Neural cell (in vitro differentiated cells): ENCODE measurements around the gene S100A11. TPM values are rescaled to one million over a fixed set of nuclear protein-coding genes. Genes with fewer than 3 reads are reported as not detected.

ENCODE experiments used
- H2AFZ ChIP-seq: fragments of 200-600, 300-800 bp; sonication (generic), shearing (Covaris generic); 2 replicates; pipeline ENCODE4 v1.6.0; 2014; ENCODE audit warnings: low read depth, mild to moderate bottlenecking, antibody characterized with exemption, low read length, moderate library complexity
- H3F3A ChIP-seq: fragments of 200-600 bp; shearing (Covaris generic); 2 replicates; pipeline ENCODE4 v1.6.1; 2016; ENCODE audit warnings: mild to moderate bottlenecking, moderate library complexity, mixed read lengths, antibody characterized with exemption, low read length; ENCODE audit not compliant: insufficient read depth, poor library complexity, severe bottlenecking
- H3K27ac ChIP-seq: fragments of 200-600, 300-800 bp; sonication (generic), shearing (Covaris generic); 2 replicates; pipeline ENCODE4 v1.5.1; 2014; ENCODE audit warnings: mild to moderate bottlenecking, low read length, moderate library complexity
- H3K27me3 ChIP-seq: fragments of 300-800, 200-600 bp; sonication (generic), shearing (Covaris generic); 2 replicates; pipeline ENCODE4 v1.6.0; 2014; ENCODE audit warnings: mild to moderate bottlenecking, low read depth, low read length, moderate library complexity; ENCODE audit not compliant: insufficient read depth
- H3K36me3 ChIP-seq: fragments of 300-800, 200-600 bp; sonication (generic), shearing (Covaris generic); 2 replicates; pipeline ENCODE4 v1.5.1; 2014; ENCODE audit warnings: mild to moderate bottlenecking, antibody characterized with exemption, low read length, moderate library complexity; ENCODE audit not compliant: insufficient read depth
- H3K4me2 ChIP-seq: fragments of 300-800, 200-600 bp; sonication (generic), shearing (Covaris generic); 2 replicates; pipeline ENCODE4 v1.6.0; 2014; ENCODE audit warnings: mild to moderate bottlenecking, low read length
- H3K4me3 ChIP-seq: fragments of 300-800, 200-600 bp; sonication (generic), shearing (Covaris generic); 2 replicates; pipeline ENCODE4 v1.5.1; 2014; ENCODE audit warnings: mild to moderate bottlenecking, low read length, moderate library complexity
- H3K79me2 ChIP-seq: fragments of 200-600 bp; shearing (Covaris generic); replicated peaks from 2 replicates; pipeline ENCODE4 v1.6.0; 2014; ENCODE audit warnings: mild to moderate bottlenecking, low read length, moderate library complexity; ENCODE audit not compliant: insufficient read depth
- H3K9ac ChIP-seq: fragments of 300-800, 200-600 bp; sonication (generic), shearing (Covaris generic); 2 replicates; pipeline ENCODE4 v1.6.1; 2016; ENCODE audit warnings: mild to moderate bottlenecking, low read length, mixed read lengths
- H3K9me2 ChIP-seq: fragments of 200-600 bp; shearing (Covaris generic); 2 replicates; pipeline ENCODE4 v1.6.1; 2016; ENCODE audit warnings: mild to moderate bottlenecking, low read length, mixed read lengths; ENCODE audit not compliant: insufficient read depth
- H3K9me3 ChIP-seq: fragments of 200-600, 300-800 bp; sonication (generic), shearing (Covaris generic); 2 replicates; pipeline ENCODE4 v1.6.1; 2016; ENCODE audit warnings: mild to moderate bottlenecking, mixed run types, low read length, moderate library complexity, mixed read lengths
- H4K20me1 ChIP-seq: fragments of 200-600 bp; shearing (Covaris generic); 2 replicates; pipeline ENCODE4 v1.6.1; 2016; ENCODE audit warnings: mild to moderate bottlenecking, mixed run types; ENCODE audit not compliant: insufficient read depth
- CTCF ChIP-seq: fragments of 450-650 bp; IDR thresholded peaks from 2 replicates; pipeline ENCODE4 v1.5.1; 2014; ENCODE audit warnings: antibody characterized with exemption, mild to moderate bottlenecking, moderate library complexity; ENCODE audit not compliant: poor library complexity, severe bottlenecking
- MXI1 ChIP-seq: fragments of 450-650 bp; conservative IDR thresholded peaks from 2 replicates; pipeline ENCODE4 v1.6.1; 2014; ENCODE audit warnings: antibody characterized with exemption, mild to moderate bottlenecking; ENCODE audit not compliant: poor library complexity, severe bottlenecking
- RAD21 ChIP-seq: fragments of 450-650 bp; conservative IDR thresholded peaks from 2 replicates; pipeline ENCODE4 v1.6.1; 2014; ENCODE audit warnings: antibody characterized with exemption, mild to moderate bottlenecking, moderate library complexity
- REST ChIP-seq: IDR thresholded peaks from 2 replicates; pipeline ENCODE4 v1.6.1; 2012; ENCODE audit warnings: borderline replicate concordance
- SMC3 ChIP-seq: fragments of 450-650 bp; conservative IDR thresholded peaks from 2 replicates; pipeline ENCODE4 v1.6.1; 2014; ENCODE audit warnings: antibody characterized with exemption, mild to moderate bottlenecking, moderate library complexity; ENCODE audit not compliant: poor library complexity
- TAF1 ChIP-seq: IDR thresholded peaks from 2 replicates; pipeline ENCODE4 v1.6.1; 2012; ENCODE audit warnings: low read depth
- polyA plus RNA-seq: library from polyadenylated mRNA; depleted of rRNA; stranded (reverse); fragments of >200 nt; gene quantifications from 2 replicates; pipeline ENCODE4 v1.2.3, GENCODE V29; 2014

The S100A11 gene
- polyA plus RNA-seq, 1 donor from 2014 or later: not detected

GRCh38 chr1:152053375-152053774, 16.6 kb upstream of the S100A11 start:
- Histone ChIP-seq H3K27ac (no peak overlapping the region), H2AFZ (no peak overlapping the region), H4K20me1 (no peaks in the 10 kb centered on the region), H3K9ac (no peak overlapping the region), H3K4me2 (no peak overlapping the region), H3K79me2 (no peaks in the 10 kb centered on the region), H3K27me3 (peaks cover 4% of the 10 kb centered on the region), H3K36me3 (no peaks in the 10 kb centered on the region), H3K9me2 (no peaks in the 10 kb centered on the region), H3K9me3 (no peaks in the 10 kb centered on the region), H3K4me3 (no peak overlapping the region), H3F3A (no peaks in the 10 kb centered on the region)
- TF ChIP-seq TAF1: no peak
- TF ChIP-seq MXI1: no peak
- TF ChIP-seq CTCF: no peak
- no peak for TF ChIP-seq SMC3
- TF ChIP-seq REST: no peak

- H3K79me2 ChIP-seq: no peaks in the 10 kb centered on the region
- H3K27ac ChIP-seq: no peak overlapping the region
- peaks cover 3% of the 10 kb centered on the region for H3K27me3 ChIP-seq
- no peak overlapping the region for H3K9ac ChIP-seq
- no peak overlapping the region for H3K4me2 ChIP-seq
- no peaks in the 10 kb centered on the region for H3K9me3 ChIP-seq
- H3F3A ChIP-seq: no peaks in the 10 kb centered on the region
- TF ChIP-seq RAD21 (peak; percentile 77), SMC3 (peak; percentile 83), REST (no peak), CTCF (peak; percentile 88)
- H3K36me3 ChIP-seq: no peaks in the 10 kb centered on the region
- no peaks in the 10 kb centered on the region for H4K20me1 ChIP-seq
- H3K4me3 ChIP-seq: no peak overlapping the region
- no peaks in the 10 kb centered on the region for H3K9me2 ChIP-seq
- H2AFZ ChIP-seq: no peak overlapping the region
Observed at GRCh38 chr1:152052606-152053005, 15.8 kb upstream of the S100A11 start.
